Lower leg skin (tissue), 3 donors: ENCODE results near the gene MLYCD.

Source experiments
- POLR2A ChIP-seq, 2 donors: fragments of 450-650 bp; IDR thresholded peaks; one replicate each; pipeline ENCODE4 v1.6.1; 2016 to 2017; ENCODE audit warnings: antibody characterized with exemption in 2 of 2, mild to moderate bottlenecking in 1 of 2, moderate library complexity in 1 of 2
- TF ChIP-seq, protein P1 (sequence below), 3 donors: fragments of 450-650 bp; IDR thresholded peaks; one replicate each; pipeline ENCODE4 v1.5.1; 2016; ENCODE audit warnings: antibody characterized with exemption in 3 of 3, mild to moderate bottlenecking in 3 of 3, moderate library complexity in 2 of 3

DNA sequence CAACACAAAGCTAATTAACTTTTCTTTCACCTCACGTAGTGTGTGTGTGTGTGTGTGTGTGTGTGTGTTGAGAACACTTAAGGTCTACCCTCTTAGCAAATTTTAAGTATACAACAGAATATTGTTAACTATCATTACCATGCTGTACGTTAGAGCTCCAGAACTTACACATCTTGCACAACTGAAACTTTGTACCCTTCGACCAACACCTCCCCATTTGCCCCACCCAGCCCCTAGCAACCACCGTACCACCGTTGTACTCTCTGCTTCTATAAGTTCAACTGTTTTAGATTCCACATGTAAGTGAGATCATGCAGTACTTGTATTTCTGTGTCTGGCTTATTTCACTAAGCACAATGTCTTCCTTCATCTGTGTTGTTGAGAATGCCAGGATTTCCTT, 28.1 kb upstream of the MLYCD start:
- TF ChIP-seq, protein P1, sequence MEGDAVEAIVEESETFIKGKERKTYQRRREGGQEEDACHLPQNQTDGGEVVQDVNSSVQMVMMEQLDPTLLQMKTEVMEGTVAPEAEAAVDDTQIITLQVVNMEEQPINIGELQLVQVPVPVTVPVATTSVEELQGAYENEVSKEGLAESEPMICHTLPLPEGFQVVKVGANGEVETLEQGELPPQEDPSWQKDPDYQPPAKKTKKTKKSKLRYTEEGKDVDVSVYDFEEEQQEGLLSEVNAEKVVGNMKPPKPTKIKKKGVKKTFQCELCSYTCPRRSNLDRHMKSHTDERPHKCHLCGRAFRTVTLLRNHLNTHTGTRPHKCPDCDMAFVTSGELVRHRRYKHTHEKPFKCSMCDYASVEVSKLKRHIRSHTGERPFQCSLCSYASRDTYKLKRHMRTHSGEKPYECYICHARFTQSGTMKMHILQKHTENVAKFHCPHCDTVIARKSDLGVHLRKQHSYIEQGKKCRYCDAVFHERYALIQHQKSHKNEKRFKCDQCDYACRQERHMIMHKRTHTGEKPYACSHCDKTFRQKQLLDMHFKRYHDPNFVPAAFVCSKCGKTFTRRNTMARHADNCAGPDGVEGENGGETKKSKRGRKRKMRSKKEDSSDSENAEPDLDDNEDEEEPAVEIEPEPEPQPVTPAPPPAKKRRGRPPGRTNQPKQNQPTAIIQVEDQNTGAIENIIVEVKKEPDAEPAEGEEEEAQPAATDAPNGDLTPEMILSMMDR (IDR thresholded peaks at IDR 0.05): no peak
- no peak for TF ChIP-seq POLR2A (IDR thresholded peaks at IDR 0.05)
